Endothelial cell of umbilical vein (primary cell): ENCODE measurements around the gene CYGB. TPM values are rescaled to one million over a fixed set of nuclear protein-coding genes. Genes with fewer than 3 reads are reported as not detected.
"Not testable (repeated sequence)": the region's sequence is repeated elsewhere in the genome, so short reads cannot be mapped to it uniquely, and the experiment has no call there.

Experiments
- BruUV-seq: library from RNA; stranded (reverse); fragments of 400-500 nt; replicated peaks from 2 replicates; lab custom pipeline; 2021; lab: Mats Ljungman, UMichigan
- CTCF ChIA-PET: fragments of 300-600, 350-600 bp; sonication (Branson Sonifier 250); formaldehyde crosslinking; loops from one replicate; lab custom pipeline; 2021; ENCODE audit warnings: antibody characterized with exemption, inconsistent platforms; lab: Charles Lee
- POLR2A ChIA-PET: fragments of 300-600, 350-600 bp; sonication (Branson Sonifier 250); formaldehyde crosslinking; loops from one replicate; lab custom pipeline; 2021; ENCODE audit warnings: antibody characterized with exemption, inconsistent platforms; lab: Charles Lee
- DNase-seq: peaks from one replicate; pipeline ENCODE4 v3.0.0-alpha.2; 2011; ENCODE audit warnings: low read depth, low spot score
- FAIRE-seq: peaks from 2 replicates; lab custom pipeline; 2011; peaks lifted over from hg19 to GRCh38; lab: Jason Lieb, UNC
- H2AFZ ChIP-seq: 2 replicates; pipeline ENCODE4 v1.6.0; 2012; ENCODE audit warnings: low read depth, low read length, control low read depth, inconsistent platforms
- H3K27ac ChIP-seq: 2 replicates; pipeline ENCODE4 v1.5.1; 2011; ENCODE audit warnings: low read depth, mild to moderate bottlenecking, control low read depth, low read length, moderate library complexity; ENCODE audit not compliant: insufficient read depth
- H3K27me3 ChIP-seq, 2 experiments: 2 replicates each; pipeline versions ENCODE4 v1.6.0 to v1.6.1; 2011; ENCODE audit warnings: low read length in 2 of 2, mixed read lengths in 1 of 2; ENCODE audit not compliant: control insufficient read depth in 2 of 2, insufficient read depth in 2 of 2
- H3K36me3 ChIP-seq, 2 experiments: 2 replicates in 1 of 2; 3 replicates in 1 of 2; pipeline ENCODE4 v1.5.1; 2011; ENCODE audit warnings: low read length in 2 of 2, mild to moderate bottlenecking in 1 of 2, moderate library complexity in 1 of 2; ENCODE audit not compliant: control insufficient read depth in 2 of 2, insufficient read depth in 2 of 2; ENCODE audit errors: extremely low read depth in 1 of 2
- H3K4me1 ChIP-seq: 3 replicates; pipeline ENCODE4 v1.5.1; 2011; ENCODE audit warnings: mild to moderate bottlenecking, low read length; ENCODE audit not compliant: control insufficient read depth, insufficient read depth; ENCODE audit errors: extremely low read depth
- H3K4me2 ChIP-seq: 2 replicates; pipeline ENCODE4 v1.6.1; 2011; ENCODE audit warnings: low read length, control low read depth, mixed read lengths; ENCODE audit not compliant: insufficient read depth
- H3K4me3 ChIP-seq, 3 experiments: fragments of 200-600 bp in 1 of 3; sonication (generic), shearing (Covaris generic) in 1 of 3; replicated peaks in 1 of 3; 2 replicates each; pipeline ENCODE4 v1.5.1; 2011 to 2016; ENCODE audit warnings: control low read depth in 3 of 3, low read length in 3 of 3, mild to moderate bottlenecking in 2 of 3, inconsistent platforms in 1 of 3, low read depth in 1 of 3, moderate library complexity in 1 of 3; ENCODE audit not compliant: insufficient read depth in 1 of 3
- H3K79me2 ChIP-seq: 2 replicates; pipeline ENCODE4 v1.6.0; 2012; ENCODE audit warnings: low read length, inconsistent platforms; ENCODE audit not compliant: control insufficient read depth, insufficient read depth
- H3K9ac ChIP-seq: replicated peaks from 2 replicates; pipeline ENCODE3; 2011; ENCODE audit warnings: low read length, control low read depth; ENCODE audit not compliant: insufficient read depth; ENCODE audit errors: extremely low read depth
- H3K9me1 ChIP-seq: replicated peaks from 3 replicates; pipeline ENCODE4 v1.6.0; 2011; ENCODE audit warnings: mild to moderate bottlenecking, low read length; ENCODE audit not compliant: control insufficient read depth, insufficient read depth; ENCODE audit errors: extremely low read depth
- H3K9me3 ChIP-seq: replicated peaks from 2 replicates; pipeline ENCODE4 v1.5.1; 2012; ENCODE audit warnings: low read length, inconsistent platforms; ENCODE audit not compliant: control insufficient read depth, insufficient read depth
- H4K20me1 ChIP-seq: replicated peaks from 2 replicates; pipeline ENCODE3; 2011; ENCODE audit warnings: mild to moderate bottlenecking, low read length; ENCODE audit not compliant: control insufficient read depth, insufficient read depth; ENCODE audit errors: extremely low read depth
- EZH2 ChIP-seq: IDR thresholded peaks from 2 replicates; pipeline ENCODE4 v1.6.1; 2012; ENCODE audit warnings: borderline replicate concordance, low read depth, mild to moderate bottlenecking, moderate library complexity, low read length, inconsistent platforms; ENCODE audit not compliant: severe bottlenecking
- FOS ChIP-seq: IDR thresholded peaks from 2 replicates; pipeline ENCODE4 v1.6.1; 2011; ENCODE audit warnings: mild to moderate bottlenecking, low read length, moderate library complexity, borderline replicate concordance; ENCODE audit not compliant: insufficient read depth
- GATA2 ChIP-seq: IDR thresholded peaks from 2 replicates; pipeline ENCODE4 v1.7.0; 2011; ENCODE audit warnings: low read depth, mild to moderate bottlenecking, moderate library complexity, mixed read lengths, low read length; ENCODE audit not compliant: insufficient read length, insufficient read depth
- JUN ChIP-seq: IDR thresholded peaks from 2 replicates; pipeline ENCODE4 v1.6.1; 2011; ENCODE audit warnings: borderline replicate concordance, low read depth; ENCODE audit not compliant: insufficient read length, insufficient read depth
- MYC ChIP-seq: IDR thresholded peaks from one replicate; pipeline ENCODE4 v1.6.1; 2011; ENCODE audit warnings: mild to moderate bottlenecking, low read depth, low read length
- POLR2A ChIP-seq: IDR thresholded peaks from 2 replicates; pipeline ENCODE4 v1.6.1; 2012; ENCODE audit warnings: low read depth, mild to moderate bottlenecking, control low read depth, low read length
- POLR2AphosphoS5 ChIP-seq: IDR thresholded peaks from 2 replicates; pipeline ENCODE4 v1.6.1; 2012; ENCODE audit warnings: low read depth, mild to moderate bottlenecking, control low read depth, low read length, moderate library complexity; ENCODE audit not compliant: insufficient read depth
- dilution Hi-C: fragments of 300-500 bp; cut with MboI; formaldehyde crosslinking; loops from one replicate; pipeline ENCODE4 v1.15.0; 2019; ENCODE audit warnings: low sequenced_read_pairs; ENCODE audit not compliant: extremely low pct_ligation_motif_present
- intact Hi-C: fragments of 100-400 bp; cut with micrococcal nuclease; formaldehyde crosslinking; loops from one replicate; pipeline ENCODE4 v1.10.0; 2022
- polyA plus RNA-seq, 4 experiments: library from polyadenylated mRNA; depleted of rRNA in 3 of 4; stranded (reverse) in 3 of 4; unstranded in 1 of 4; fragments of >200 nt; gene quantifications; 2 replicates each; pipeline versions ENCODE4 v1.2.1 to v1.2.3, GENCODE V29; 2011 to 2012; ENCODE audit warnings: missing spikeins in 1 of 4
- total RNA-seq: library from RNA; stranded (reverse); gene quantifications from 2 replicates; pipeline ENCODE4 v1.2.3, GENCODE V29; 2021
- TF ChIP-seq, protein P1 (sequence below), 2 donors: IDR thresholded peaks; 1 replicate in 1 of 2; 2 replicates in 1 of 2; pipeline ENCODE4 v1.5.1; 2011; ENCODE audit warnings: low read length in 2 of 2, mild to moderate bottlenecking in 2 of 2, moderate library complexity in 2 of 2, control low read depth in 1 of 2, inconsistent platforms in 1 of 2, low read depth in 1 of 2; ENCODE audit not compliant: insufficient read depth in 1 of 2; ENCODE audit errors: extremely low read depth in 1 of 2
- TF ChIP-seq, protein P2 (sequence below): IDR thresholded peaks from 2 replicates; pipeline ENCODE4 v1.6.1; 2011; ENCODE audit not compliant: insufficient read depth, insufficient read length

CYGB gene
- total and polyA plus RNA-seq, 2 donors (not counting 3 experiments of a cell fraction or from before 2014, with no cell fraction given), result 0.22 to 0.91 TPM

DNA sequence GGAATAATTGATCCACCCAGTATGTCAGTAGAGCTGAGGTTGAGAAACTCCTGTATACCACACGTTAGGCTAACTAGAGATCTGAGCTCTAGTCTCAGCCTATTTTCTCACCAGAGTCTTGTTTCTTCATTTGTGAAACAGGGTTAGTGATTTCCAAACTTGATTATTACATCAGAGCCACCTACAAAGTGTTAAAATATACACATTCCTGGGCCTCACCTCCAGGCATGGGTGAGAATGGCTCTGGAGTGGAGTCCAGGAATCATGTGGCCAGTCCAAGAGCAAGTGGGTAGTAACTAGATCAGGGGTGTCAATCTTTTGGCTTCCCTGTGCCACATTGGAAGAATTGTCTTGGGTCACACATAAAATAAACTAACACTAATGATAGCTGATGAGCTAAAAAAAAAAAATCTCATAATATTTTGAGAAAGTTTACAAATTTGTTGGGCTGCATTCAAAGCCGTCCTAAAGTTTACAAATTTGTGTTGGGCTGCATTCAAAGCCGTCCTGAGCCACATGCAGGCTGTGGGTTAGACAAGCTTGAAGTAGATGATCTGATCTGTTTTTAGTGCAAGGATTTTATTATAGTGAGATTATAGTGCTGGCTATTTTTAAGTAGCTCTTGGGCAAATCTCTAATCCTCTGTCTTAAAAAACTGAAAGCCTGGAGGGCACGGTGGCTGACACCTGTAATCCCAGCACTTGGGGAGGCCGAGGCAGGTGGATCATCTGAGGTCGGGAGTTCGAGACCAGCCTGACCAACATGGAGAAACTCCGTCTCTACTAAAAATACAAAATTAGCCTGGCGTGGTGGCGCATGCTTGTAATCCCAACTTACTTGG lies 22.7 kb upstream of the CYGB start:
- Histone ChIP-seq H3K9me3 (no peaks in the 10 kb centered on the region), H2AFZ (no peak overlapping the region), H3K4me2 (peak overlapping the region; percentile 97), H3K79me2 (peaks cover 45% of the 10 kb centered on the region), H3K4me1 (peaks cover 47% of the 10 kb centered on the region), H3K27ac (peak overlapping the region; percentile 82), H3K9me1 (no peaks in the 10 kb centered on the region), H3K27me3 (no peaks in the 10 kb centered on the region), H3K4me3 (peak overlapping the region in 1 of 3 experiments; percentile 33), H3K9ac (peak overlapping the region; percentile 68), H4K20me1 (no peaks in the 10 kb centered on the region), H3K36me3 (peaks cover 0 to 3% of the 10 kb centered on the region in 2 experiments)
- BruUV-seq, result no TSS peak
- FAIRE-seq (no peak), DNase-seq (no peak)
- TF ChIP-seq, protein P1, sequence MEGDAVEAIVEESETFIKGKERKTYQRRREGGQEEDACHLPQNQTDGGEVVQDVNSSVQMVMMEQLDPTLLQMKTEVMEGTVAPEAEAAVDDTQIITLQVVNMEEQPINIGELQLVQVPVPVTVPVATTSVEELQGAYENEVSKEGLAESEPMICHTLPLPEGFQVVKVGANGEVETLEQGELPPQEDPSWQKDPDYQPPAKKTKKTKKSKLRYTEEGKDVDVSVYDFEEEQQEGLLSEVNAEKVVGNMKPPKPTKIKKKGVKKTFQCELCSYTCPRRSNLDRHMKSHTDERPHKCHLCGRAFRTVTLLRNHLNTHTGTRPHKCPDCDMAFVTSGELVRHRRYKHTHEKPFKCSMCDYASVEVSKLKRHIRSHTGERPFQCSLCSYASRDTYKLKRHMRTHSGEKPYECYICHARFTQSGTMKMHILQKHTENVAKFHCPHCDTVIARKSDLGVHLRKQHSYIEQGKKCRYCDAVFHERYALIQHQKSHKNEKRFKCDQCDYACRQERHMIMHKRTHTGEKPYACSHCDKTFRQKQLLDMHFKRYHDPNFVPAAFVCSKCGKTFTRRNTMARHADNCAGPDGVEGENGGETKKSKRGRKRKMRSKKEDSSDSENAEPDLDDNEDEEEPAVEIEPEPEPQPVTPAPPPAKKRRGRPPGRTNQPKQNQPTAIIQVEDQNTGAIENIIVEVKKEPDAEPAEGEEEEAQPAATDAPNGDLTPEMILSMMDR (IDR thresholded peaks at IDR 0.05; ENCODE audit: extremely low read depth in 1 of 2, insufficient read depth in 1 of 2, low read depth in 1 of 2, low read length in 2 of 2), result no peak
- TF ChIP-seq MYC, result no peak
- TF ChIP-seq EZH2, result no peak
- no peak for TF ChIP-seq POLR2AphosphoS5
- no peak for TF ChIP-seq JUN
- no peak for TF ChIP-seq POLR2A
- no peak for TF ChIP-seq GATA2
- no peak for TF ChIP-seq FOS
- TF ChIP-seq, protein P2, sequence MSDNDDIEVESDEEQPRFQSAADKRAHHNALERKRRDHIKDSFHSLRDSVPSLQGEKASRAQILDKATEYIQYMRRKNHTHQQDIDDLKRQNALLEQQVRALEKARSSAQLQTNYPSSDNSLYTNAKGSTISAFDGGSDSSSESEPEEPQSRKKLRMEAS, result no peak
- ChIA-PET POLR2A (no interaction called here), CTCF (interaction anchor here (1.3 to 8.8 kb wide), 5 partner anchors 13 to 121 kb away, joined by 4 to 121 read pairs (median 9); partner anchors contain the start of gene ST6GALNAC2)
- dilution Hi-C loops (no loop called here), intact Hi-C loops (no loop called here)

DNA sequence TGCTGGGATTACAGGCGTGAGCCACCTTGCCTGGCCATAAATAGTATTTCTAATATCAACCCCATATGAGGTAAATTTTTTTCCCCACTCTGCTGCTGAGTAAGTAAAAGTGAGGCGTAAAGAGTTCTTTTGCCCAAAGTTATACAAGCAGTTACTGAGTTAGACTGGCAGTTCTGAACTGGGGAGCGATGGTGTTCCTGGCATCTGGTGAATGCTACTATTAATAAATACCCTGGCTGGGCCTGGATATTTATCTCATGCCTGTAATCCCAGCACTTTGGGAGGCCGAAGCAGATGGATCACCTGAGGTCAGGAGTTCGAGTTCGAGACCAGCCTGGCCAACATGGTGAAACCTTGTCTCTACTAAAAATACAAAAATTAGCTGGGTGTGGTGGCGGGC lies 22.0 kb upstream of the CYGB start:
- H3K27me3 ChIP-seq, BruUV-seq, POLR2A ChIA-PET, H3K9me1 ChIP-seq, FAIRE-seq, H4K20me1 ChIP-seq, dilution Hi-C loops, H3K27ac ChIP-seq, H2AFZ ChIP-seq, DNase-seq, H3K9me3 ChIP-seq, H3K36me3 ChIP-seq: not testable (repeated sequence)
- Histone ChIP-seq H3K9ac (peak overlapping the region; percentile 13), H3K4me2 (peak overlapping the region; percentile 97), H3K4me1 (peaks cover 47% of the 10 kb centered on the region), H3K79me2 (peaks cover 45% of the 10 kb centered on the region), H3K4me3 (peak overlapping the region in 1 of 3 experiments; percentile 66)
- intact Hi-C loops, result loop anchor here (5.0 kb wide), 1 partner anchor 153 kb away; the partner anchor contains the start of gene MXRA7
- CTCF ChIA-PET, result interaction anchor here (1.8 to 8.8 kb wide), 3 partner anchors 27 to 122 kb away, joined by 11 to 121 read pairs (median 27); partner anchors contain the start of gene ST6GALNAC2
